Measurements from ENCODE around the gene AKAP13. TPM values are rescaled to one million over a fixed set of nuclear protein-coding genes. Genes with fewer than 3 reads are reported as not detected.
"Not testable (repeated sequence)": the region's sequence is repeated elsewhere in the genome, so short reads cannot be mapped to it uniquely, and the experiment has no call there.

AKAP13 gene
- total and polyA plus RNA-seq, 2 of the 13 experiments (the other 11 are each of a cell fraction or from before 2014, with no cell fraction given), result 6.7 to 27.1 TPM

- 82% methylated on average over 6 of the region's 7 CpGs for WGBS (ENCODE audit: low lambda C conversion rate)
- H3K27ac ChIP-seq (ENCODE audit: extremely low read length, insufficient read depth, low read length); DNase-seq (ENCODE audit: low spot score); H3K4me3 ChIP-seq (replicated peaks in 1 of 3; ENCODE audit: insufficient read depth in 1 of 3, low read depth in 2 of 3, low read length in 3 of 3); H3K36me3 ChIP-seq (replicated peaks in 1 of 2; ENCODE audit: control insufficient read depth in 1 of 2, insufficient read depth in 2 of 2, low read length in 2 of 2); H2AFZ ChIP-seq (ENCODE audit: low read length); ATAC-seq; FAIRE-seq; H3K9ac ChIP-seq (ENCODE audit: insufficient read depth, low read depth, low read length); CTCF ChIA-PET (ENCODE audit: low intra/inter-chr PET ratio, low total read pairs); in situ Hi-C loops (cut with HindIII; ENCODE audit: extremely low pct_ligation_motif_present, low pct_unique_long_range_greater_than_20kb); H3K4me2 ChIP-seq (ENCODE audit: low read depth, low read length); BruUV-seq (replicated peaks); POLR2A ChIA-PET; H3K9me3 ChIP-seq (ENCODE audit: low read length); H3K27me3 ChIP-seq (ENCODE audit: control insufficient read depth in 1 of 2, insufficient read depth in 2 of 2, low read length in 2 of 2); intact Hi-C loops (cut with micrococcal nuclease; ENCODE audit: unreplicated experiment): not testable (repeated sequence)
- Histone ChIP-seq H4K20me1 (ENCODE audit: insufficient read depth, low read length) (peaks cover 11% of the 10 kb centered on the region), H3K4me1 (ENCODE audit: insufficient read depth, low read length) (peaks cover 45% of the 10 kb centered on the region), H3K79me2 (ENCODE audit: insufficient read depth, low read length) (peaks cover 26% of the 10 kb centered on the region)
- peak; percentile 30; the same call in 1 of the 2 replicates for TF ChIP-seq NFYC (CRISPR knock-in tag; IDR thresholded peaks at IDR 0.05)
- TF ChIP-seq NFYB (CRISPR knock-in tag; IDR thresholded peaks at IDR 0.05), result peak; percentile 57
Measured at GRCh38 chr15:85796371-85796770, 416.0 kb downstream of the AKAP13 start.

MicroRNAs encoded within 50 kb of the gene (microRNA counts, 767-probe panel; counts per million panel counts)
- microRNA hsa-miR-1276, result not detected

Small RNAs within 50 kb of the gene (microRNA-seq; reads per million reads assigned to microRNA genes)
- gene MIR1276 (3.9 reads per million, percentile 27 among the genes with 10 or more reads in this experiment), gene MIR7706 (22.1 reads per million, percentile 57 among the genes with 10 or more reads in this experiment)

Small RNAs within 50 kb of the gene (small RNA-seq; reads per million reads assigned to genes)
- gene AC021739.1 (ENCODE audit: insufficient read depth in 2 of 3, insufficient read length in 3 of 3, low read depth in 2 of 3, low replicate concordance in 1 of 3) (0 reads per million in 3 experiments), gene MIR1276 (ENCODE audit: insufficient read depth in 2 of 3, insufficient read length in 3 of 3, low read depth in 2 of 3, low replicate concordance in 1 of 3) (0 to 0.98 (median 0) reads per million in 3 experiments), gene RNU6-1280P (ENCODE audit: insufficient read depth in 2 of 3, insufficient read length in 3 of 3, low read depth in 2 of 3, low replicate concordance in 1 of 3) (0 reads per million in 3 experiments), gene RNU7-79P (ENCODE audit: insufficient read depth in 2 of 3, insufficient read length in 3 of 3, low read depth in 2 of 3, low replicate concordance in 1 of 3) (0 reads per million in 3 experiments)
